Kidney epithelial cell (primary cell): ENCODE results near the gene LEF1. TPM values are rescaled to one million over a fixed set of nuclear protein-coding genes. Genes with fewer than 3 reads are reported as not detected.

Experiments
- DNase-seq: peaks from one replicate; pipeline ENCODE4 v3.0.0-alpha.2; 2010; ENCODE audit warnings: low read depth
- H3K27me3 ChIP-seq: 2 replicates; pipeline ENCODE4 v1.6.0; 2011; ENCODE audit warnings: low read length; ENCODE audit not compliant: control insufficient read depth, insufficient read depth
- H3K36me3 ChIP-seq: 2 replicates; pipeline ENCODE4 v1.5.1; 2011; ENCODE audit warnings: low read length; ENCODE audit not compliant: control insufficient read depth, insufficient read depth
- H3K4me3 ChIP-seq: 2 replicates; pipeline ENCODE4 v1.5.1; 2011; ENCODE audit warnings: low read depth, mild to moderate bottlenecking, control low read depth, low read length
- total RNA-seq: library from RNA; depleted of rRNA; stranded (reverse); fragments of >200 nt; gene quantifications from 2 replicates; pipeline ENCODE4 v1.2.3, GENCODE V29; 2015
- TF ChIP-seq, protein P1 (sequence below): IDR thresholded peaks from 2 replicates; pipeline ENCODE4 v1.5.1; 2011; ENCODE audit warnings: mild to moderate bottlenecking, moderate library complexity, low read length, control low read depth, inconsistent platforms; ENCODE audit not compliant: insufficient read depth, poor library complexity, severe bottlenecking

Gene LEF1
- total RNA-seq, 1 donor from 2014 or later: 13.2 TPM

- DNase-seq: no peak
- Histone ChIP-seq H3K27me3 (no peaks in the 10 kb centered on the region), H3K36me3 (no peaks in the 10 kb centered on the region), H3K4me3 (no peak overlapping the region)
- TF ChIP-seq, protein P1, sequence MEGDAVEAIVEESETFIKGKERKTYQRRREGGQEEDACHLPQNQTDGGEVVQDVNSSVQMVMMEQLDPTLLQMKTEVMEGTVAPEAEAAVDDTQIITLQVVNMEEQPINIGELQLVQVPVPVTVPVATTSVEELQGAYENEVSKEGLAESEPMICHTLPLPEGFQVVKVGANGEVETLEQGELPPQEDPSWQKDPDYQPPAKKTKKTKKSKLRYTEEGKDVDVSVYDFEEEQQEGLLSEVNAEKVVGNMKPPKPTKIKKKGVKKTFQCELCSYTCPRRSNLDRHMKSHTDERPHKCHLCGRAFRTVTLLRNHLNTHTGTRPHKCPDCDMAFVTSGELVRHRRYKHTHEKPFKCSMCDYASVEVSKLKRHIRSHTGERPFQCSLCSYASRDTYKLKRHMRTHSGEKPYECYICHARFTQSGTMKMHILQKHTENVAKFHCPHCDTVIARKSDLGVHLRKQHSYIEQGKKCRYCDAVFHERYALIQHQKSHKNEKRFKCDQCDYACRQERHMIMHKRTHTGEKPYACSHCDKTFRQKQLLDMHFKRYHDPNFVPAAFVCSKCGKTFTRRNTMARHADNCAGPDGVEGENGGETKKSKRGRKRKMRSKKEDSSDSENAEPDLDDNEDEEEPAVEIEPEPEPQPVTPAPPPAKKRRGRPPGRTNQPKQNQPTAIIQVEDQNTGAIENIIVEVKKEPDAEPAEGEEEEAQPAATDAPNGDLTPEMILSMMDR: no peak
Observed at GRCh38 chr4:108188770-108189169, 20.0 kb upstream of the LEF1 start.

DNA sequence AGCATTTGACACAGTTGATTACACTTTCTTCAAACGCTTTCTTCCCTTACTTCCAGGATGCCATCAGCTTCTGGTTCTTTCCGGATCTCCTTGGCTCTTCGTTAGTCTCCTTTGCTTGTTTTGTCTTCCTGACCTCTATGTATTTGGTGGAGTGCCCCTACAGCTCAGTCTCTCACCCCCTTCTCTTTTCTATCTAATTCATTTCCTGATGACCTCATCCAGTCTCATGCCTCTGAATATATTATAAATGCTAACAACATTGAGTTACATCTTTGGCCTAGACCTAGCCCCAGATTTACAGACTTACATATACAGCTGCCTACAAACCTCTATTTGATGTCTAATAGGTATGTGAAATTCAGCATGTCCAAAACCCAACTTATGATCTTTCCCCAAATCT, 16.5 kb upstream of the LEF1 start:
- H3K36me3 ChIP-seq: no peaks in the 10 kb centered on the region
- TF ChIP-seq, protein P1: no peak
- H3K4me3 ChIP-seq: no peak overlapping the region
- DNase-seq: no peak
- H3K27me3 ChIP-seq: no peaks in the 10 kb centered on the region

GRCh38 chr4:108184453-108185049, 15.8 kb upstream of the LEF1 start:
- Histone ChIP-seq H3K27me3 (no peaks in the 10 kb centered on the region), H3K4me3 (no peak overlapping the region), H3K36me3 (no peaks in the 10 kb centered on the region)
- TF ChIP-seq, protein P1: no peak
- DNase-seq: no peak

DNA sequence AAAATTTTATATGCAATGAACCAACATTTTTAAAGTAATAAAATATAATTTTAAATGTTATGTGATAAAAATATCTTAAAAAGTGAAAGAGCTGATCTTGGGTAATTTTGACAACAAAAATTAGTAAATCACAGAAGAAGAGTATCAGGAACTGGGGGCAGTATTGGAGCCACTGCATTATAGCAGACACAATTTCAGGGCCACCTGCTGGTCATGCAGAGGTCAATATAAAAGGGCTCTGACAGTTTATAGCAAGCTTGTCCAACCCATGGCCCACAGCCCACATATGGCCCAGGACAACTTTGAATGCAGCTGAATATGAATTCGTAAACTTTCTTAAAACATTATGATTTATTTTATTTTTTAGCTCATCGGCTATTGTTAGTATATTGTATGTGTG, 13.0 kb upstream of the LEF1 start:
- no peak overlapping the region for H3K4me3 ChIP-seq
- no peaks in the 10 kb centered on the region for H3K27me3 ChIP-seq
- TF ChIP-seq, protein P1: no peak
- no peak for DNase-seq
- no peaks in the 10 kb centered on the region for H3K36me3 ChIP-seq

DNA sequence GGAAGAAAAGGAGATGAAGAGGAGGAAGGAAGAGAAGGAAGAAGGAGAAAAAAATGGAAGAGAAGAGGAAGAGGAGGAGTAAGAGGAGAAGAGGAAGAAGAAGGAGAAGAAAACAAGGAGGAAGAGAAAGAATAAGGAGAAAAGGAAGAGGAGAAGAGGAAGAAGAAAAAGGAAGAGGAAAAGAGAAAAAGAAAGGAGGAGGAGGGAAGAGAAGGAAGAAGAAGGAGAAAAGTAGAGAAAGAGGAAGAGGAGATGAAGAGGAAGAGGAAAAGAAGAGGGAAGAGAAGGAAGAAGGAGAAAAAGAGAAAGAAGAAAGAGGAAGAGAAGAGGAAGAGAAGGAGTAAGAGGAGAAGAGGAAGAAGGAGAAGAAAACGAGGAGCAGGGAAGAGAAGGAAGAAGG, 11.8 kb upstream of the LEF1 start:
- Histone ChIP-seq H3K36me3 (no peaks in the 10 kb centered on the region), H3K4me3 (no peak overlapping the region), H3K27me3 (no peaks in the 10 kb centered on the region)
- TF ChIP-seq, protein P1: no peak
- no peak for DNase-seq

DNA sequence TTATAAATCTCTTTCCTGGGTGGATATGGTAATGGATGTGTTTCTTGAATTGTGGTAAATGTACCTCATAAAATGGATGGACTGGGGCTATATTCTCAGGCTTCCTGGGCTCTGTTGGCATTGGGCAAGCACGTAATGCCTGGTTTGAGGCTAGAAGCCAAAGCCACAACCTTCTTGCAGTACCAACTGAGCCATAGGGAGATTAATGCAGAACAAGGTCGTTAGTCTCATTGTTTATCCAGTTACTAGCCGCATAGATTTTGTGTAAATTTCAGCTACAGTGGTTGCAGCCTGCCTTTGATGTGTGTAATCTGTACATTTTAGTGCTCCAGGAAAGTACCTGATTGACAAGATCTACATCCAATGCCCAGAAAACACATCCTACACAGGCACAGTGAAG, 7.2 kb upstream of the LEF1 start:
- H3K4me3 ChIP-seq: no peak overlapping the region
- DNase-seq: no peak
- TF ChIP-seq, protein P1: no peak

More for the DNA sequence above, 7.2 kb upstream of the LEF1 start:
- Histone ChIP-seq H3K36me3 (no peaks in the 10 kb centered on the region), H3K27me3 (peaks cover 14% of the 10 kb centered on the region)
